IPS-15b (cell line): ENCODE measurements around the gene HSPB2.

Experiments used
- H3K27me3 ChIP-seq: one replicate; pipeline ENCODE4 v1.6.1; 2013; ENCODE audit warnings: low read length; ENCODE audit not compliant: control insufficient read depth, insufficient read depth
- H3K36me3 ChIP-seq: one replicate; pipeline ENCODE4 v1.6.1; 2013; ENCODE audit warnings: low read length; ENCODE audit not compliant: control insufficient read depth, insufficient read depth
- H3K4me1 ChIP-seq: one replicate; pipeline ENCODE4 v1.6.1; 2013; ENCODE audit warnings: mild to moderate bottlenecking, low read length; ENCODE audit not compliant: control insufficient read depth, insufficient read depth
- H3K4me3 ChIP-seq: one replicate; pipeline ENCODE4 v1.5.1; 2013; ENCODE audit warnings: low read depth, low read length
- H3K9ac ChIP-seq: one replicate; pipeline ENCODE4 v1.6.1; 2013; ENCODE audit warnings: low read depth, mild to moderate bottlenecking, low read length
- H3K9me3 ChIP-seq: one replicate; pipeline ENCODE4 v1.6.1; 2013; ENCODE audit warnings: mild to moderate bottlenecking, low read length; ENCODE audit not compliant: control insufficient read depth, insufficient read depth

The HSPB2 gene

DNA sequence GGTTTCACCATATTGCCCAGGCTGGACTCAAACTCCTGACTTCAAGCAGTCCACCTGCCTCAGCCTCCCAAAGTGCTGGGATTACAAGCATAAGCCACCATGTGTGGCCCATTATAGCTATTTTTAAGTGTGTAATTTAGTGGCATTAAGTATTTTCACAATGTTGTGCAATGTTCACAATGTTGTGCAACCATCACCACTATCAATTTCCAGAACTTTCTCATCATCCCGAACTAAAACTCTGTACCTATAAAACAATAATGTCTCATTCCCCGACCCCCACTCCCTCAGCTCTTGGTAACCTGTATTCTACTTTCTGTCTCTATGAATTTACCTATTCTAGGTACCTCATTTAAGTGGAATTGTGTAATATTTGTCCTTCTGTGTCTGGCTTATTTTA is 25.7 kb upstream of the HSPB2 start:
- H3K4me3 ChIP-seq, result no peak overlapping the region
- H3K9ac ChIP-seq, result no peak overlapping the region
- H3K4me1 ChIP-seq, result no peaks in the 10 kb centered on the region
- H3K27me3 ChIP-seq, result no peaks in the 10 kb centered on the region
- no peaks in the 10 kb centered on the region for H3K36me3 ChIP-seq
- no peaks in the 10 kb centered on the region for H3K9me3 ChIP-seq

DNA sequence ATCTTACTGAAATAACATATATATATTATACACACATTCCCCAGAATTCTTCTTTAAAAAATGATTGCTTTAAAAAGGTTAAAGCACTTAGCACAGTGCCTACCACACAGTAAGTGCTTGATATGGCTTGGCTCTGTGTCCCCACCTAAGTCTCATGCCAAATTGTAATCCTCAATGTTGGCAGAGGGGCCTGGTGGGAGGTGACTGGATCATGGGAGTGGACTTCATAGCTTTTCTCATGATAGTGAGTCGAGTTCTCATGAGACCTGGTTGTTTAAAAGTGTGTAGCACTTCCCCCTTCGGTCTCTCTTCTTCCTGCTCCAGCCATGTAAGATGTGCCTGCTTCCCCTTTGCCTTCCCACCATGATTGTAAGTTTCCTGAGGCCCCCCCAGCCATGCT is 7.1 kb upstream of the HSPB2 start:
- no peaks in the 10 kb centered on the region for H3K9me3 ChIP-seq
- no peaks in the 10 kb centered on the region for H3K36me3 ChIP-seq
- no peak overlapping the region for H3K9ac ChIP-seq
- H3K4me1 ChIP-seq, result peaks cover 5% of the 10 kb centered on the region
- no peaks in the 10 kb centered on the region for H3K27me3 ChIP-seq
- H3K4me3 ChIP-seq, result no peak overlapping the region

DNA sequence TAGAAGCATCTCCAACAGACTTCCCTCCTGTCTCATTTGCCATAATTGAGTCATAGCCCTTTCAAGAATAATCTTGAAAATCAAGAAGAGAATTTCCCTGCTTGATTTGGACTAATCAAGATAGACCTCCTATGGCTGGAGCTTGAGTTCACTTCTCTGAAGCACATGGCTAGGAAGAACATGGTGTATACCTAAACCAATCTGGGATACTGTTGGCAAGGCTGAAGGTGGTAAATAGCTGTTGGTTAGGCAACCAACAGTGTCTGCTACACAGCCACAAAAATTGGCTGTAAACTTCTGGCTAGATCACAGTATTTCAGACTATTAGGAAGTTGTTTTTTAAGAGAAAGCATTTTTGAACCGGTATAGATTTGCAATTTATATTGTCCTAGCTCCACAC is 5.9 kb upstream of the HSPB2 start:
- Histone ChIP-seq H3K4me3 (no peak overlapping the region), H3K9ac (no peak overlapping the region), H3K9me3 (no peaks in the 10 kb centered on the region), H3K4me1 (peaks cover 5% of the 10 kb centered on the region), H3K36me3 (no peaks in the 10 kb centered on the region), H3K27me3 (no peaks in the 10 kb centered on the region)

GRCh38 chr11:111908639-111909305 is 3.8 kb upstream of the HSPB2 start:
- Histone ChIP-seq H3K36me3 (no peaks in the 10 kb centered on the region), H3K27me3 (no peaks in the 10 kb centered on the region), H3K4me1 (peaks cover 12% of the 10 kb centered on the region), H3K9me3 (no peaks in the 10 kb centered on the region), H3K9ac (no peak overlapping the region), H3K4me3 (no peak overlapping the region)

GRCh38 chr11:111909378-111909777 is 3.2 kb upstream of the HSPB2 start:
- Histone ChIP-seq H3K36me3 (no peaks in the 10 kb centered on the region), H3K9me3 (no peaks in the 10 kb centered on the region), H3K4me3 (no peak overlapping the region), H3K9ac (no peak overlapping the region), H3K4me1 (peaks cover 13% of the 10 kb centered on the region), H3K27me3 (no peaks in the 10 kb centered on the region)

DNA sequence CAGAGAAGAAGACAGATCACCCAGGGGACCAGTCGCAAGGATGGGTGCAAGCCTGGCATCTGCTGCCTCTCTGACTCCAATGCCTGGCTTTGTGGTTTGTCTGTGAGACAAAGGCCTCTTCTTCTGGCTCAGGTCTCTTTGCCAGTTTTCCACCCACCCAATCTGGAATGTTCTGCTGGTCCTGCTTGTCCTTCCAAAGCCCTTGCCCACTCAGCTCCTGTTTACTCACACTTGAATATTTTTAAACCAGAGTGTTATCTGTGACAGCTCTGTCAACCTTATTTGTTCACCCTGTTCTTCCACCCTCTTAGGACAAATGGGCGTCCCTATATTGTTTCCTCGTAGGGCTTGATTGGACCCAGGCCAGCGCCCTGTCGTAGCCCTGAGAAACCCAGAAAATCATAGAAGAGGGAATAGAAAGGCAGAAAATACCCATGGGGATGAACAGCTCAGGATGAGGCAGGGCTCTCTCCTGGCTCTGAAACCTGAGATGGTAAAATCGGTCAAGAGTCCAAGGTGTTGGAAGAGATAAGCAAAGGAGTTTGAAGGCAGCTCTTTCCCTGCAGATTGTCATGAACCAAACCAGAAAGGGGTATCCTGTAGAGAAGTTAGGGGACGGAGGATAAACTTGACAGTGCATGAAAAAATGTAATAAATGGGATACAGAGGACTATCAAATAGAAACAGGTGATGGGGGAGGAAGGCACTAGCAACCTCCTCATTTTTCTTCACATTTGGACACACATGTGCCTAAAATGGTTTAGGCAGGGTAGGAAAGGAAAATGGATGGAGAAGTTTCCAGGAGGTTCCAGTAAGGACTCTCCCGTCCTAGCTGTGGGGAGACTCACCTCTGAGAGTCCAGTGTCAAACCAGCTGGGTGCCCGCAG is 1.6 kb upstream of the HSPB2 start:
- no peaks in the 10 kb centered on the region for H3K27me3 ChIP-seq
- no peaks in the 10 kb centered on the region for H3K9me3 ChIP-seq
- H3K36me3 ChIP-seq, result no peaks in the 10 kb centered on the region
- H3K9ac ChIP-seq, result no peak overlapping the region
- H3K4me3 ChIP-seq, result no peak overlapping the region
- H3K4me1 ChIP-seq, result peaks cover 13% of the 10 kb centered on the region

DNA sequence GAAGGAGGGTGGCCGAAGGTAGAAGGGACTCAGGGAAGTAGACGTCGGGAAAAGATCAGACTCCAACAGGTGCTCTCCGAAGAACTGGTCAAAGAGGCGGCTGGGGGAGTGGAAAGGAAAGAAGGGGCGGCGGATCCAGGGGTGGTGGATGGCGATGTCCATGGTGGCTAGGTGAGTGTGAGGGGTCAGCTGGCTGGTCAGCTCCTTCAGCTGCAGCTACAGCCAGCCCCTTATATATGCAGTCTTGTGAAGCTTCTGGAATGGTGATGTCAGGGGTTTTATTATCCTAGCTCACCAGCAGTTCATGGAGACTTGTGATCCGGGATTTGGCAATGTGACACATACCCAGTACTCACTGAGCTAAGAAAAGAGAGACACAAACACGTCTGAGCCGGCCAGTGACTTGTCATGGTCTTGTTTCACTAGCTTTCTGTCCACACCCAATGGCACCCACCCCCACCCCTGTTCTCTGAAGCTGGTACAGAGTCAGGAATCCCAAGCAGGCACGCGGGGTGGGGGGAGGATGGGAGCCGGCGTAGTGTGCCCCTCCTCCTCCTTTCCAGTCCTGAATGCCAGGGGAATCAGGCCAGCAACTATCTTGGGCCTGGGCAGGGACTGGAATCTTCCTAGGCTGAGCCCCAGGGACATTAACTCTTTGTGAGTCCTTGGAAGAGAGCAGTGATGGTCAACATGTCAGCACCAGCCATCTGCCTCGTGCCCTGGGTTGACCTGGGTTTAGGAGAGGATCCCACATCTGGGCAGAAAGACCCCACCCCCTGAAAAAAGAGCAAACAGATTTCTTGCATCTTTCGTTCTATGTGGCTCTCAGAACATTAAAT is 752 bp upstream of the HSPB2 start, which contains the start of gene CRYAB:
CRYAB (minus strand) TSS at position 208 of the 839 bp plus-strand sequence; CDS start at position 162, 46 bp downstream.
- peak within 1 kb of the TSS; percentile 26 for H3K9ac ChIP-seq
- peak within 1 kb of the TSS; percentile 47 for H3K4me3 ChIP-seq
- peaks cover 13% of the 10 kb centered on the region for H3K4me1 ChIP-seq

DNA sequence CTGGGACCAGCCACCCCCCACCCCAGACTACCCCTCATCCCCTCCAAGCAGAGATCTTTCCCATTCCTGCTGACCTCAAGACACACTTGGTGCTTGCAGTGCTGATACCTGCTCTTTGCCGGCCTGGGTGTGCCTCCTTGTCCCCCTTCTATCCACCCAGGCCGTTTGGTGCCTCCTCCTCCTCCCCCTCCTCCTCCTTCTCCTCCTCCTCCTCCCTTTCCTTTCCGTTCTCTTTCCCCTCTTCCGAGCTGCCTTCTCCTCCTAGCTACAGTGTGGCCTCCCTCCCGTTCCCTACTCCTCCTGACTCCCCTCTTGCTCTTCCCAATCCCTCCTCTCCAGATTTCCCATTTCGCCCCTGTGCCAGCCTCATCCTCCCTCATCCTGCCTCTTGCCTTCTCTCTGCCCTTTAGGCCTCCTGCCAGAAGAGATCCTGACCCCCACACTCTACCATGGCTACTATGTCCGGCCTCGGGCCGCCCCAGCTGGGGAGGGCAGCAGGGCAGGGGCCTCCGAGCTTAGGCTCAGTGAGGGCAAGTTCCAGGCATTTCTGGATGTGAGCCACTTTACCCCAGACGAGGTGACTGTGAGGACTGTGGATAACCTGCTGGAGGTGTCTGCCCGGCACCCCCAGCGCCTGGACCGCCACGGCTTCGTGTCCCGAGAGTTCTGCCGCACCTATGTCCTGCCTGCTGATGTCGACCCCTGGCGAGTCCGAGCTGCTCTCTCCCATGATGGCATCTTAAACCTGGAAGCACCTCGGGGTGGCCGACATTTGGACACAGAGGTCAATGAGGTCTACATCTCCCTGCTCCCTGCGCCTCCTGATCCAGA is 712 bp downstream of the HSPB2 start:
- Histone ChIP-seq H3K9me3 (no peaks in the 10 kb centered on the region), H3K4me1 (peaks cover 15% of the 10 kb centered on the region), H3K9ac (no peak overlapping the region), H3K4me3 (peak overlapping the region; percentile 47), H3K27me3 (no peaks in the 10 kb centered on the region), H3K36me3 (no peaks in the 10 kb centered on the region)

More for the DNA sequence above, 752 bp upstream of the HSPB2 start, which contains the start of gene CRYAB:
- Histone ChIP-seq H3K9me3 (no peaks in the 10 kb centered on the region), H3K36me3 (no peaks in the 10 kb centered on the region), H3K27me3 (no peaks in the 10 kb centered on the region)

DNA sequence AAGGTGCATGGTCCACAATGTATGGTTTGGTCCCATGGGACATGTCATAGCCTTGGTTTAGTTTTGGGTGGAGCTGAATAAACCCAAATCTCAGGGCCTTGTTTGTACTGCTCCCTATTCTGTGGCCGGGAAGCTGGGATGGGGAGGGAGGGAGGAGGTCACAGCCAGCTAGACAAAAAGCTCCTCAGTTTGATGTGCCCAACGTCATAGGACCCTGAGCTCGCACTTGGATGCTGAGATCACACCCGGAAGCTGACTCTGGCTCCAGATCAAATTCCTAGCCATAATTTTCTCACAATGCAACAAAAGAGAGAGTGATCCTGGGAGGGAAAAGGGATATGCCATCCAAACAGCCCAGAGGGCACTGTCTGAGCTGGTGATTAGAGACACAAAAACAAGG is 1.5 kb downstream of the HSPB2 start:
- Histone ChIP-seq H3K4me1 (peaks cover 17% of the 10 kb centered on the region), H3K9ac (no peak overlapping the region), H3K36me3 (no peaks in the 10 kb centered on the region), H3K27me3 (no peaks in the 10 kb centered on the region), H3K4me3 (peak overlapping the region; percentile 47), H3K9me3 (no peaks in the 10 kb centered on the region)

DNA sequence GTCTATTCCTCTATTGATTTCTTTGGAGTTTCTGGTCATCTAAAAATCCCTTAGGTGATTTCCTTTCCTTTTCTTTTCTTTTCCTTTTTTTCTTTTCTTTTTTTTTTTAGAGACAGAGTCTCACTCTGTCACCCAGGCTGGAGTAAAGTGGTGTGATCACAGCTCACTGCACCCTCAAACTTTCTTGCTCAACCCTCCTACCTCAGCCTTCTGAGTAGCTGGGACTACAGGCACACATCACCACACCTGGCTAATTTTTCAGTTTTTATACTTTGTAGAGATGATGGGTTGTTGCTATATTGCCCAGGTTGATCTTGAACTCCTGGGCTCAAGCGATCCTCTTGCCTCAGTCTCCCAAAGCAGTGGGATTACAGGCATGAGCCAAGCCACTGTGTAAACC is 4.2 kb downstream of the HSPB2 start:
- Histone ChIP-seq H3K27me3 (no peaks in the 10 kb centered on the region), H3K9me3 (no peaks in the 10 kb centered on the region), H3K36me3 (no peaks in the 10 kb centered on the region), H3K4me1 (peaks cover 12% of the 10 kb centered on the region), H3K9ac (no peak overlapping the region), H3K4me3 (no peak overlapping the region)

DNA sequence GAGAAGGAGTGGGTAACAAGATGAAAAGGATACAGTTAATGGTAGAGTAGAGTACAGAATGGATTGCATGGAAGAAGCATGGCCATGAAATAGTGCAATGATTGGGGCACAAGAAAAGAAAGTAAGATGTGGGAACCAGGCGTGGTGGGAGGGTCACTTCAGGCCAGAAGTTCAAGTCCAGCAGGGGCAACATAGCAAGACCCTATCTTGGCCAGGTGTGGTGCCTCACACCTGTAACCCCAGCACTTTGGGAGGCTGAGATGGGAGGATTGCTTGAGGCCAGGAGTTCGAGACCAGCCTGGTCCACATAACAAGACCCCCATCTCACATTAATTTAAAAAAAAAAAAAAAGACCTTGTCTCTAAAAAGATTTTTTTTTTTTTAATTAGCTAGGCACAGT is 4.8 kb downstream of the HSPB2 start:
- no peaks in the 10 kb centered on the region for H3K27me3 ChIP-seq
- no peak overlapping the region for H3K4me3 ChIP-seq
- H3K9me3 ChIP-seq, result no peaks in the 10 kb centered on the region
- no peak overlapping the region for H3K9ac ChIP-seq
- H3K36me3 ChIP-seq, result no peaks in the 10 kb centered on the region
- H3K4me1 ChIP-seq, result peaks cover 8% of the 10 kb centered on the region
